Stimulated activated CD8-positive, alpha-beta memory T cell treated with anti-CD3 and anti-CD28 coated beads, Interleukin-7, amount 100 ng/mL, for 48 hours (primary cell): ENCODE results near the gene EEFSEC.

ENCODE experiments used
- DNase-seq, 2 donors: peaks; one replicate each; pipeline ENCODE4 v3.0.0-alpha.2; 2020; ENCODE audit warnings: low read depth in 1 of 2; ENCODE audit errors: extremely low read depth in 1 of 2

Gene EEFSEC

DNA sequence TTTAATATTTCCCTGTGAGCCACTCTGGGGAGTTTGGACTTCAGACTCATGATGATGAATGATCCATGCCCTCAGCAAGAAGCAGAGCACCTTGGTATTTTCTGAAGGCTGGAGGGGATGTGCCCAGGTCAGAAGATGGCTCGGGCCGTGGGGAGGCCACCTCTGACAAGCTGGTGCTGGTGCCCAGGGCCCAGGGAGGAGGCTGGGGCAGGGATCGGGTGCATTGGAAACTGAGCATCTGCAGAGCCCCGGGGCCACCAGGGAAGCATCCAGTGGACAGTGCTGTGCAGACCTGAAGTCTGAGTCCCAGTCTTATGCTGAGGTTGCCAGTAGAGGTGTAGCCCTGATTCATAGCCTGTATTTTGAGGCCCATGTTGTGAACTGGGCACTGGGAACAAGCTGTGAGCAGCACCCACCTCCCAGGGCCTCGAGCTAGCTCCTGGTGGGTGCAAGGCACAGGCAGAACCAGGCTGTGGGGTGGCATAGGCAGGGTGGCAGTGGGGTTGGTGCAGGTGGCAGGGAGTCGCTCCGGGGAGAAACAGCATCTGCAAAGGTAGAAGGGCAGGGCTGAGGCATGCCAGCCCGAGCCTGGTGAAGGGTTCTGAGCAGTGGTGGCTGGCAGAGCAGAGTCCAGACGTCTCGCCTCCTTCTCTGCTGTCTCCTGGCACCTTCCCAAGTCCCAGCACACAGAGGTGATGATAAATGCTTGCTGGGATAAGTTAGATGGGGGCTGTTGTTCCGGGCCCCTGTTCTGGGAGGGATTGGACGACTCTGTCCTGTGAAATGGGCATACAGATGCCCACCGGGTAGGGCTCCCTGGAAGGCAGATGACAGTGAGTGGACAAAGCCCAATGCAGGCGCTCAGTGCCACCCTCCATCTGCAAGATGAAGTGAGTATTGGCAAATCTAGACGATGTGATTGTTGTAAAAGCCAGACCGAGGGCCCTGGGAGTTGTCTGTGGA is 302.8 kb downstream of the EEFSEC start:
- no peak for DNase-seq

GRCh38 chr3:128456776-128457715 is 303.8 kb downstream of the EEFSEC start:
- DNase-seq: no peak

- no peak for DNase-seq
Measured at GRCh38 chr3:128457937-128458336, 304.7 kb downstream of the EEFSEC start.
